ENCODE data around the gene UNC93A. TPM values are rescaled to one million over a fixed set of nuclear protein-coding genes. Genes with fewer than 3 reads are reported as not detected.
"Not testable (repeated sequence)": the region's sequence is repeated elsewhere in the genome, so short reads cannot be mapped to it uniquely, and the experiment has no call there.

The UNC93A gene
- not detected for total RNA-seq

DNA sequence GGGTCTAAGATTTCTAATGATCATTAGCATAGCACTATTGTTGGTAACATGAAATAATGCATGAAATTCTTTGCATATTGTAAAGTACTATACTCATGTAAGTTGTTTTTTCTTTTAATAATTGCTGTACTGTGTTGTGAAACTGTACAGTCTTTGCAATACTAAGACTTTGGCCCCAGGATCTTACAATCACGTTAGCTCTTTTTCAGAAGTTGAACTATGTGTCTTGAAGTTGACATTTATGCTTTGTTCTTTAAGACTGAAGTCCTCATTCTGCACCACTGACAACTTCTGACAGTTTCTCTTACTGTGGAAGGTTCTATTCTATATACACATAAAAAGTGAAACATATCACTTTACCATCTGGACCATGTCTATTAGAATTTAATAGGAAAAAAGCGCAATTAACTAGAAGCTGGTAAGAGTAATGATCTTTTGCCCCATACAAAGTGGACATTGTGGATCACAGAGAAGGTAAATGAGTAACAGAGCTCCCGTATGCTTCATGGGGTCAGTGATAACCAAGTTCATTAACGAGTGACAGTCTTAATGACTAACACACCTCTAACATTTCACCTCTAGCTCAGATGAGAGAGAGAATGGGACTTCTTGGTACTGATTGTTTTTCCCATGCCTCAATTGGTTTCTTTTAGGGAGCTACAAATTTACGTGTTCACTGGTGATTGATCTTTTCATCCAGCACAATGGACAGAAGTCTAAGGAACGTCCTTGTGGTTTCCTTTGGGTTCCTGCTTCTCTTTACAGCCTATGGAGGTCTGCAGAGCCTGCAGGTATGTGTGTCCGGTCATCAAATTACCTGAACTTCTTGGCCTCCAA lies at the start of gene UNC93A:
Gene UNC93A, plus strand, starts transcription at position 530 of the 837 bp plus-strand sequence. Its CDS starts 175 bp downstream, at position 705.
- DNase-seq = no peak

DNA sequence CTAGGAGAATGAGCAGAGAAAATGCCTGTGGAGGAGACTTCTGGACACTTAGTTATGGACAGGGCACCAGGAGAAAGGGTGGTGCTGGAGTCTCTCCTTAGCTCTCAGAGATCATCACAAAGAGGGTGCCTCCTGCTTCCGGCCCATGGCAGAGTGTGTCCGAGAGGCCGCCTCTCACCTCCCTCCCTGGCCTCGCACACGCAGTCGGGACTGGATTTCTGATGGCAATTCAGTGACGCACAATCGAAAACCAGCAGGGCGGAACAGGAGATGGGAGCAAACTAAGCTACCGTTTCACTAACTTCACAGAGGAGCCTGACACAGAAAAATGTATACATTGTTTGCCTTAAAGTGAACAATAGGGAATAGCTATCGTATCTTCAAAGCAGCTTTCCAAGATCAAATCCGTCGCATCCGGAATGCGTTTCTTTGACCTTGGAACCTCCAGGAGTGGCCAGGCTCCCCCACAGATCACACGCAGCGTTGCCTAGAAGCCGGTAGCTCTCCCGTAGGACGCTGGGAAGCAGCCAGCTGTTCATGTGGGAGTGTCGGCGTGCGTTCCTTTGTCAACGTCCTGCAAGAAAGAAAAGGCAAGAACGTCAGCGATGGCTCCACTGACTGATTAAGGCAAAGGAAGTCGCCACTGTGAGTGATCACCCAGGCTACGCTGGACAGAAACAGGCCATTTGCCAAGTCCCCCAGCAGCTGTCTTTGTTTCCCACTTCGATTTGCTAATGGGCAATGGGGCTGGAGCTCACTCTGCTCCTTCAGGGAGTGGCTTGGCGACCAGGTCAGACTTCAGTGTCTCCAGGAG lies 49.6 kb upstream of the UNC93A start:
- DNase-seq = not testable (repeated sequence)

DNA sequence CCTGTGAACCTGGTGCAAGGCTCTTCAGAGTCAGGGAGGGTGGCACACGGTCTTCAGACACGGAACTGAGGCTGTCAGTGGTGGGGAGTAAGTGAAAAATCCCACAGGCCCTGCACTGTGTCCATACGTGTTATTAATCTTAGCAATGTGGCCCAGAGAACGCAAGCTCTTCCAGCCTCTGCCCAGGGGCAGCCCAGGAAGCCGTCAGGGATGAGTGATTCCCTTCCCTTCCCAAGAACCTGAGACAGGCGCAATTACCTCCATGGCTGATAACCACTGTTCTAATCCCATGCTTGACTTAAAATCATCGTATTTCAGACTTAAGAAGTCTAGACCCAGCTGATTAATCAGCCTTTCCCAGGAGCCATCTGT lies 49.0 kb upstream of the UNC93A start:
- DNase-seq = not testable (repeated sequence)

DNA sequence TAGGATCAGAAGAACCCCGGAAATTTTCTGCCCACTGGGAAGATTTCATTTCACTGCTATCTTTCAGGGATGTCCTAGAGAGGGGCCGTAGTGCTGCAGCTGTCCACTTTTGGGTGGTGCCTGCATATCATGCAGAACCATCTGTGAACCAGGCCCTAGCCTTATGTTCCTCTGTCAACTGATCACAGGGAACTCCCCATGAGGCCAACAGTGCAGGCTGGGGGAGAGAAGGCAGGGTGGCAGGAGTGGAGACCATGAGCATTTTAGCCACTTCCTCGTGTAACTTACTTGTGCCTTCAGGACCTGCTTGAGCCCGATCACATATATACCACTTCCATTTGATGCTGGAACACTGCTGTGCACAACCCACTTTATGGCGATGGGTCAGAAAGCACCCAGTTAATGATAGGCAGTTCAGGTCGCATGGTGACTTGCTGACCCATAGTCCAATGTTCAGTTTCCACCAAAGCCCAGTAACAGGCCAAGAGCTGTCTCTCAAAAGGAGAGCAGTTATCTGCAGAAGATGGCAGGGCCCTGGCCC lies 48.5 kb upstream of the UNC93A start:
- not testable (repeated sequence) for DNase-seq

DNA sequence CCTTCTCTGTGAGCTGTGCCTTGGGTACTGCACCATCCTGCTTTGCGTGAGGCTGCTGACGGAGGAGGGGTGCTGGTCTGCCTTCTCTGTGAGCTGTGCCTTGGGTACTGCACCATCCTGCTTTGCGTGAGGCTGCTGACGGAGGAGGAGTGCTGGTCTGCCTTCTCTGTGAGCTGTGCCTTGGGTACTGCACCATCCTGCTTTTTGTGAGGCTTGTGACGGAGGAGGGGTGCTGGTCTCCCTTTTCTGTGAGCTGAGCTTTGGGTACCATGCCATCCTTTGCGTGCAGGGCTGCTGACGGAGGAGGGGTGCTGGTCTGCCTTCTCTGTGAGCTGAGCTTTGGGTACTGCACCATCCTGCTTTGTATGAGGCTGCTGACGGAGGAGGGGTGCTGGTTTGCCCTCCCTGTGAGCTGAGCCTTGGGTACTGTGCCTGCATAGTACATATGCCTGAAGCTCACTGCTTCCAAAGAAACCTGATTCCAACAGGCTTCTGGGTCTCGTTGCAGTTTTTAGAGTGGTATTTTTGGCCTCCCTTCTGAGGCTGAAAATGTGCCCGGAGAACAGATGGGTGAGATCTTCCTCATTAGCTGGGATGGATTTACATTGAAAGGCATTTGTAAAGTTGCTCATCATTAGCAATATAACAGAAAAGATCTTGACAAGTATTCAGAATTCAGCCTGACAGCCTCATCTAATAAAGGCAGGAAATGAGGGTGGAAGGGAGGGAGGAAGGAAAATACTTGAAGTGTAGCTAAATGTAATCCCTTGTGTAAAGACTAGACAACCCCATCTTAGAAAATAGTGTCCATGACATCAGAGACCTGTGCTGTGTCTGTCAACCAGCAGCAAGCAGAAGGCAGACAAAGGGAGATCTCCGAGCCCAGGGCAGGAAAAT lies 46.8 kb upstream of the UNC93A start:
- DNase-seq = no peak

DNA sequence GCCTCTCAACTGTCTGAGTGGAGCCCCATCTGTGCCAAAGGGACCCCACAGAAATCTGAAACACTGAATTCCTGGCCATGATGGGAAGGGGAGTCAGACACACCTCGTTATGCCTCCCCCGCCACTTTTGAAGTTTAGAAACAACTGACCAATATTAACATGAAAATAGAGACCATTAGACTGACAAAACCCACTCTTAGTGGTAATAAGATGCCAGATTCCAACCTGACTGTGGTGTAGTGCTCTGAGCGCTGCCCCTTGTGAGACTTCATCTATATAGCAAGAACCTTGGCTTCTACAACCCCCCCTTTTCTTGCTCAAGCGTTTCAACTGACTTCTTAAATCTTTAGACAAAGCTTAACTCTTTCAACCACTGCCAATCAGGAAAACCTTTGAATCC lies 46.1 kb upstream of the UNC93A start:
- DNase-seq = no peak

DNA sequence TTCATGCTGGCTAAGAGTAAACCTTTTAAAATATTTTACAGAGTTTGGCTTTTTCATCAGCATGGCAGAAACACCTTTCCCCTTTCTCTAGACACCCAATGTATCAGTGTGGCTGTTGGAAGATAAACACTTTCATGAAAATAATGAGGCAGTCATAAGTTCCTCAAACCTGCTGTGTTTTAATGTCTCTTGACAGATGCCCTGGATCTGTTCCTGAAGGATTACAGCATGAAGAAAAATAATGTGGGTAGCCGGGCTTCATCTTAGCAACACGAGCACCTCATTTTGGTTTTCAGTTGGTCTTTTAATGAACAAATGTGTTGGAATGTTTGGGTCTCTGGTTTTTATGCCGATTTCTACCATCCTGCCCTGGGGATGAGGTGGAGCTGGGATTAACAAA lies 45.5 kb upstream of the UNC93A start:
- no peak for DNase-seq

DNA sequence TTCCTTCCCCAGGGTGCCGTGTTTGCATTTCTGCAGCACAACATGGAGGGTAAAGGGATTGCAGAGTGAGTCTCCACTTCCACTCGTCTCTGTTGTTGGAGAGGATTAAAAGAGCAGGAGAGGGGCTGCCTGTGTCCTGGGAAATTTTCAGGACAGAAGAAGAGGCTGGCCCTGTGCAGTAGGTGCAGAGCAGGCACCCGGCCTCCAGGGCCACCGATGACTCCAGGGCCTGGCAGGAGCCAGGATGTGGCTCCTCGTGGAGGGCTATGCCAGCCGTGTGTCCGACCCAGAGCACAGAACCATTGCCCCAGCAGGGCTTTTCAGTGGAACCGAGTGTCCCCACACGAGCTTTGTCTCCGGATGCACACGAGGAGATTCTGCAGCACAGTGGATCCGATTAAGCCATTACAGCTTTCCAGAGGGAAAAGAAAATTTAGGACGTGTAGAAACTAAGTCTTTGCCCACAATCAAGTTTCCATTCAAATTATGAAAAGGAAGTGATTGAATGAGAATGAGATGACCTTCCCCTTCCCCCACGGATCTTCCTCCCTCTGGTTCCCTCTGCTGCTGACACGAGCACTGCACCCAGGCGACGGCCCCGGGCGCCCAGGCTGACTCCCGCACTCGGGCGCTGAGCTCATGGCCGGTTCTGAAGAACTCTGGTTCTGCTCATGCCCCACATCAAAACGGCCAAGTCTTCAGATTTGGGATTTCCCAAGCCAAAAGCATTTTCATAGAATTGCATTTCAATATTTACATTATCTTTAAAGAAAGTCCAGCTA lies 43.1 kb upstream of the UNC93A start:
- no peak for DNase-seq

DNA sequence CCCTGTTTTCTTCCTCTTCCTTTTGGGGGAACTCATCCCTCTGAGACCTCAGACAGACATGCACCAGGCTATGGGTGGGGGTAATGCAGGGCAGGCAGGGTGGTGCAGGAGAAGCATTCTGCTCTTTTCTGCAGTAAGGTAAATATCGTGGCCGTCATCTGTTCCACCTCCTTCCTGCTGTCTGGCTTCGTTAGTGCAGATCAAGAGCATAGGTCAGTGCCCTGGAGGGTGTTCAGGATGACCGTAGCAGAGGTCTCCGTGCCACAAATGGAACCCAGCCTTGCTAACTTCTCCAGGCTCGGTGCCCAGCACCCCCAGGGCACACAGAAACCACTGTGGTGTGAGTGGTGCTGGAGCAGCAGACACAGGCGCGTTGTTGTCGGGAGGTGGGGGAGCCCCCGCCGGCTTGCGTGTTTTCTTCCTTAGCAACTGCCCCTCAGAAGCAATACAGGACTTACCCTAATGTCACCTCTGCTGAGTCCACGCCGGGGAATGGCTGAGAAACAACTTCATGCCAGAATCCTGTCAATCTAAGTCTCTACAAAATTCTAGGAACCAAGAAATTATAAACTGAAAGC lies 42.1 kb upstream of the UNC93A start:
- DNase-seq = not testable (repeated sequence)

DNA sequence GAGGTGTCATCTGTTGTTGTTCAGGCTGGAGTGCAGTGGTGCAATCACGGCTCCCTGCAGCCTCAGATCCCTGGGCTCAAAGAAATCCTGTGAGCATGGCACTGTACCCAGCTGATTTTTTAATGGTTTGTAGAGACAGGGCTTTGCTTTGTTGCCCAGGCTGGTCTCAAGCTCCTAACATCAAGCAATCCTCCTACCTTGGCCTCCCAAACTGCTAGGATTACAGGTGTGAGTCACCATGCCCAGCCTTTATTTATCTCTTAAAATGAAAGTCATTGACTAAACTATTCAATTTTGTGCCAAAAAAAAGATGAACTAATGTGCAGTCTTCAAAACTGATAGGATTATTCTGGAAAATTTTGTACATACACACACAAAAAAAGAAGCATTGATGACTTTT lies 38.8 kb upstream of the UNC93A start:
- DNase-seq = no peak

DNA sequence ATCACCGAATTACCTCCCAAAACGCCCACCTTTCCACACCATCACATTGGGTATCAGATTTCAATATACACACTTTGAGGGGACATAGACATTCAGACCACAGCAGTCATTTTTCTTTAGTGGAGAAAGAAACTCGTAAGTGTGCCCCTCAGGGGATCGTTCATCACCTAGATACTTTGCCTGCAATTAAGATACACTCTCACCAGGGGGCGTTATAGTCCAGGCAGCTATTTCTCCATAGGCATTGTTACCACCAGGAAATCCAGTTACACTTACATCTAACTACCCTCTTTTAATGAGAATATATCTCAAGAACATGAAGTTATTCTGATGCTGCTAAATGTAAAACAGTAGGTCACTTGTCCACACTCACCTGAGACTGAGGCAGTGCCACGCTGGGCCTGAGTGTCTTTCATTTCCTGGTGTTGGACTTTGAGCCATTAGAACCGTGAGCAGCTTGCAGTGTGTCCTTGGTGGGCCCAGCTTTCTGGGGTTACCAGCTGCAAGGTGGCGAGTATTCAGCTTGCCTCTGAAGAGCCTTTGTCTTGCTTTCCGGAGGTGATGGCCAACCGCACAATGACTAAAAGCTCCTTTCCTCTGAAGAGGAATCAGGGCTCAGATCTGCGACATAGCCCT lies 35.1 kb upstream of the UNC93A start:
- no peak for DNase-seq

DNA sequence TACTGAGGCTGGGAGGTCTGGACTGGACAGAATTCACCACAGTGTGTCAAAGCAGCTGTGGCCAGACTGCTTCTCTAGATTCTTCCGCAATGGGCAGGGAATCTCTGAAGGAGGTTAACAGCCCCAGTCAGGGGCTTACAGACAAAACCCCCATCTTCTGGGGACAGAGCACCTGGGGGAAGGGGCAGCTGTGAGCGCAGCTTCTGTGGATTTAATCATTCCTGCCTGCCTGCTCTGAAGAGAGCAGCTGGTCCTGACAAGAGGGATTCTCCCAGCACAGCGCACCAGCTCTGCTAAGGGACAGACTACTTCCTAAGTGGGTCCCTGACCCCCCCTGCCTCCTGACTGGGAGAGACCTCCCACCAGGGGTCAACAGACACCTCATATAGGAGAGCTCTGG lies 32.5 kb upstream of the UNC93A start:
- no peak for DNase-seq

DNA sequence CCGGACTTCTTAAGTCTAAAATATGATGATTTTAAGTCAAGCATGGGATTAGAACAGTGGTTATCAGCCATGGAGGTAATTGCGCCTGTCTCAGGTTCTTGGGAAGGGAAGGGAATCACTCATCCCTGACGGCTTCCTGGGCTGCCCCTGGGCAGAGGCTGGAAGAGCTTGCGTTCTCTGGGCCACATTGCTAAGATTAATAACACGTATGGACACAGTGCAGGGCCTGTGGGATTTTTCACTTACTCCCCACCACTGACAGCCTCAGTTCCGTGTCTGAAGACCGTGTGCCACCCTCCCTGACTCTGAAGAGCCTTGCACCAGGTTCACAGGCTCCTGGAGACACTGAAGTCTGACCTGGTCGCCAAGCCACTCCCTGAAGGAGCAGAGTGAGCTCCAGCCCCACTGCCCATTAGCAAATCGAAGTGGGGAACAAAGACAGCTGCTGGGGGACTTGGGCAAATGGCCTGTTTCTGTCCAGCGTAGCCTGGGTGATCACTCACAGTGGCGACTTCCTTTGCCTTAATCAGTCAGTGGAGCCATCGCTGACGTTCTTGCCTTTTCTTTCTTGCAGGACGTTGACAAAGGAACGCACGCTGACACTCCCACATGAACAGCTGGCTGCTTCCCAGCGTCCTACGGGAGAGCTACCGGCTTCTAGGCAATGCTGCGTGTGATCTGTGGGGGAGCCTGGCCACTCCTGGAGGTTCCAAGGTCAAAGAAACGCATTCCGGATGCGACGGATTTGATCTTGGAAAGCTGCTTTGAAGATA lies 24.9 kb upstream of the UNC93A start:
- not testable (repeated sequence) for DNase-seq

DNA sequence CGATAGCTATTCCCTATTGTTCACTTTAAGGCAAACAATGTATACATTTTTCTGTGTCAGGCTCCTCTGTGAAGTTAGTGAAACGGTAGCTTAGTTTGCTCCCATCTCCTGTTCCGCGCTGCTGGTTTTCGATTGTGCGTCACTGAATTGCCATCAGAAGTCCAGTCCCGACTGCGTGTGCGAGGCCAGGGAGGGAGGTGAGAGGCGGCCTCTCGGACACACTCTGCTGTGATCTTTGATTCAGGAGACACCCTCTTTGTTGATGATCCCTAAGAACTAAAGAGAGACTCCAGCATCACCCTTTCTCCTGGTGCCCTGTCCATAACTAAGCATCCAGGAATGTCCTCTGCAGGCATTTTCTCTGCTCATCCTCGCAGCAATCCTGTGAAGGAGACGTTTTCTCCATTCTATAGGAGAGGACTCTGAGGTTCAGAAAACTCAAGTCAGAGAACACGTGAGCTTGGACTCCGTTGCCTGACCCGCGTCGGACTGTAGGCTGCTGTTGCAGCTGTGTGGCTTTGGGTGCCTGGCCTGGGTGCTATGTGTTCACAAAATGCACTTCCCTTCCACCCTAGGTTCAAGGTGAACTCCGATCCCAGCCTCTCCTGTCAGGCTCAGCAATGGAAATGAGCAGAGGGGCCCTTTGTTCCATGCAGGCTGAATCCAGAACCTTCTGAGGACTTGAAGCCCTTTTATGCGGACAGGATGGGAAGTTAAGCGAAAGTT lies 24.1 kb upstream of the UNC93A start:
- DNase-seq = no peak

DNA sequence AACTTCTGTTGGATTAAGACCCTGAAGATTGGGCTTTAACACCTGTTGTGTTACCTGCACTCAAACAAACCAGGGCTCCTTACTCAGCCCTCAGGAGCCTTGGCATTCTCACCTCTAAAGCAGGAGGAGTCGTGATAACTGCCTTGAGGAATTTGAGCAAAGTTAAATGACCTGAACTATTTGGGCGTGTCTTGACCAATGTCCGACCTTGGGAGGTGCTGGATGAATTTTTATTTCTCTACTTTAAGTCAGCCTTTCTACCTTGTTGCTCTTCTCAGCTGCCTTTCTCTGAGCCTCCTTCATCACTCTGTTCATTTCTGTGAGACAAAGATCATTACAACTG lies 23.6 kb upstream of the UNC93A start:
- not testable (repeated sequence) for DNase-seq

DNA sequence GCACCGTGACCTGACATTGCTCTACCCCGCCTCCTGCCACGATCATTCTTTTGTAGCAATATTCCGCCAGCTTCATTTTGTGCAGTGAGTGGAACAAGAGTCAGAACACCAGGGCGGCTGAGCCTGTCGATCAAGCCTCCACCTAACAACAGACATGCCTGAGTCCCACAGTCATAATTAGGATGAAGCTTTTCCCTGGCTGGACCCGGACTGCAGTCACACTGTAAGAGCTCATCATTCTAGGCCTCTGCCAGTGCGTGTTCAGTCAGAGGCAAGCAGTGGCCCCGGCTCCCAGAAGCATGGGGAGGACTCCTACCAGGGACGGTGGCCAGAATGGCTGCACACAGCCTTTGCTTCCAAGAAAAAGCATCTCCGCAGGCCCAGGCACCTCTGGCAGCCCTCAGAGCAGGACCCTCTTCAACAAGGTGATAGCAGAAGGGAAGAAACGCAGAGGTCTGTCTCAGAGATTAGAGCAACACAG lies 23.2 kb upstream of the UNC93A start:
- no peak for DNase-seq

DNA sequence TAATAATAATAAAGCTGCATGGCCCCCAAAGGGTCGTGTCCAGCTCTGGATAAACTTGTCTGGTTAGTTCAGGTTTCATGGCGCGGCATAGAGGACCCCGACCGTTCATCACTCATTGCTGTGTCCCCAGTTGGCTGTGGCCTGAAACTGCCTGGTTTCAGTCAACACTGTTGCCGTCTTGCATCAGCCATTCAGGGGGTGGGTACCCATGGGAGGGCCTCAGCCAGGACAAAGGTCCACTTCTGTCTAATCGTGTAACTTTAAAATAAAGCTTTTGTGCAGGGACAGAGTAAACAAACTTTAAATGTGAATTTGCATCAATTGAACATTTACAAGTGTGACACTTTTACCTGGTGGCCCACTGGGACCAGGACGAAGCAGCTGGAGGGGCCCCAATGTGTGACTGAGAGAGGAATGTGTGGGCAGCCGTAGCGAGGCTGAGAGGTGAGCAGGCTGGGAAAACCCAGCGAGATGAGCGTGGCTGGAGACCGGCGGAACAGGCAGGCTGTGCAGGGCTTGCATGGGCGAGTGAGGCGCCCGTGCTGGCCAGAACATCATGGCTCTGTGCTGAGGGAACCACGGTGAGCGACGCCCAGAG lies 22.3 kb upstream of the UNC93A start:
- no peak for DNase-seq

DNA sequence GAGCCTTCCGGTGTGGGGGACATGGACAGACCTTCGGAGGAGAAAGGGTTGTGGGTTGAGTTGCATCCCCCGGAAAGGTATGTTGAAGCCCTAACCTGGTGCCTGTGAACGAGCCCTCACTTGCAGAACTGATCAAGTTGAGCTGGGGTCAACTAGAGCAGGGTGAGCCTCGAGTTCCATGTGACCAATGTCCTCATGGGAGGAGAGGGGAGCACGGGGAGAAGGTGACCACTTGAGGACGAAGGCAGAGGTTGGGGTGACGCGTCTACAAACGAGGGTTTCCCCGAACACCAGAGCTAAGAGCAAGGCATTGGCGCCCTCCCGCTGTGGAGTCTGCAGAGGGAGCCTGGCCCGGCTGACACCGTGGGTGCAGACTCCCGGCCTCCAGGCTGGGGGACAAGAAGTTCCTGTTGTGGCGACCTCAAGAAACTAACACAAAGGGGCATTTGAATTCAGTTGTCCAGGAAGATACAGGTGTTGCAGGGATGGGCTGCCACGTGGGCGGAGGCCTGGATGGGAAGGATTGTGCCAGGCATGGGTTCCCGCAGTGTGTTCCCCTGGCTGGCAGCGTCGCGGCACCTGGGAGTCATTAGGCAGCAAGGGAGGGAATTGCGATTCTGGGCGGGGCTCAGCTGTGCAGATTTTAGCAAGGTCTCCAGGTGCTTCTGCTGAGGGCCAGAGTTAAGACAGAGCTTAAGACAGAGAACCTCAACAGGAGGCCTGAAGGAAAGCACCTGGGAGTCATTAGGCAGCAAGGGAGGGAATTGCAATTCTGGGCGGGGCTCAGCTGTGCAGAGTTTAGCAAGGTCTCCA lies 20.4 kb upstream of the UNC93A start:
- DNase-seq = no peak
